SK-N-SH treated with all-trans-retinoic acid at 6 μM for 48 hours (cell line): ENCODE measurements around the gene PGM2.

ENCODE experiments used
- ATAC-seq: fragments of 200-7000 bp; cut with Tn5 transposase; 3 replicates; pipeline ENCODE4 v1.9.1; 2020; ENCODE audit warnings: mild to moderate bottlenecking, moderate library complexity
- ARNTL ChIP-seq: fragments of 450-650 bp; formaldehyde crosslinking; IDR thresholded peaks from 2 replicates; pipeline ENCODE4 v1.5.0; 2020; ENCODE audit warnings: low read depth, mild to moderate bottlenecking, moderate library complexity, borderline replicate concordance
- BACH2 ChIP-seq: fragments of 250-450 bp; sonication (Bioruptor Pico); IDR thresholded peaks from 2 replicates; pipeline ENCODE4 v1.9.0; 2021; ENCODE audit warnings: mild to moderate bottlenecking, borderline replicate concordance
- CREB5 ChIP-seq: fragments of 250-450 bp; sonication (Bioruptor Pico); IDR thresholded peaks from 2 replicates; pipeline ENCODE4 v1.5.1; 2020; ENCODE audit warnings: low read depth, mild to moderate bottlenecking, moderate library complexity
- CSDC2 ChIP-seq: fragments of 250-450 bp; sonication (Bioruptor Pico); IDR thresholded peaks from 2 replicates; pipeline ENCODE4 v1.5.0; 2020; ENCODE audit warnings: mild to moderate bottlenecking, moderate library complexity
- ESRRG ChIP-seq: fragments of 250-450 bp; sonication (Bioruptor Pico); IDR thresholded peaks from 2 replicates; pipeline ENCODE4 v1.6.1; 2021; ENCODE audit warnings: mild to moderate bottlenecking
- GLIS3 ChIP-seq: fragments of 250-450 bp; sonication (Bioruptor Pico); IDR thresholded peaks from 2 replicates; pipeline ENCODE4 v1.5.0; 2020; ENCODE audit warnings: mild to moderate bottlenecking, moderate library complexity
- ISL1 ChIP-seq: fragments of 250-450 bp; sonication (Bioruptor Pico); IDR thresholded peaks from 2 replicates; pipeline ENCODE4 v2.1.2; 2022; ENCODE audit warnings: mild to moderate bottlenecking, moderate library complexity
- OSR1 ChIP-seq: fragments of 250-450 bp; sonication (Bioruptor Pico); IDR thresholded peaks from 2 replicates; pipeline ENCODE4 v1.8.0; 2022; ENCODE audit warnings: moderate library complexity, mild to moderate bottlenecking, inconsistent platforms
- POU6F1 ChIP-seq: fragments of 250-450 bp; sonication (Bioruptor Pico); IDR thresholded peaks from 2 replicates; pipeline ENCODE4 v1.8.0; 2021; ENCODE audit warnings: low read depth, mild to moderate bottlenecking, moderate library complexity, borderline replicate concordance
- PPARA ChIP-seq: fragments of 250-450 bp; sonication (Bioruptor Pico); IDR thresholded peaks from 2 replicates; pipeline ENCODE4 v1.5.0; 2020; ENCODE audit warnings: mild to moderate bottlenecking, borderline replicate concordance
- RARB ChIP-seq: fragments of 250-450 bp; sonication (Bioruptor Pico); IDR thresholded peaks from 2 replicates; pipeline ENCODE4 v1.8.0; 2021; ENCODE audit warnings: mild to moderate bottlenecking, moderate library complexity
- SNAI2 ChIP-seq: fragments of 250-450 bp; sonication (Bioruptor Pico); IDR thresholded peaks from 2 replicates; pipeline ENCODE4 v1.5.0; 2020; ENCODE audit warnings: mild to moderate bottlenecking, moderate library complexity
- TCF4 ChIP-seq: fragments of 250-450 bp; sonication (Bioruptor Pico); IDR thresholded peaks from 2 replicates; pipeline ENCODE4 v1.8.0; 2021; ENCODE audit warnings: mild to moderate bottlenecking, moderate library complexity, borderline replicate concordance
- TOX ChIP-seq: fragments of 250-450 bp; sonication (Bioruptor Pico); IDR thresholded peaks from 2 replicates; pipeline ENCODE4 v1.8.0; 2021; ENCODE audit warnings: mild to moderate bottlenecking, moderate library complexity, borderline replicate concordance
- ZC3H10 ChIP-seq: fragments of 250-450 bp; sonication (Bioruptor Pico); IDR thresholded peaks from 2 replicates; pipeline ENCODE4 v1.5.1; 2021; ENCODE audit warnings: mild to moderate bottlenecking, moderate library complexity
- ZFP3 ChIP-seq: fragments of 250-450 bp; sonication (Bioruptor Pico); IDR thresholded peaks from 2 replicates; pipeline ENCODE4 v1.5.0; 2020; ENCODE audit warnings: mild to moderate bottlenecking, moderate library complexity
- ZFP30 ChIP-seq: fragments of 450-650 bp; formaldehyde crosslinking; IDR thresholded peaks from 2 replicates; pipeline ENCODE4 v1.5.0; 2022; ENCODE audit warnings: mild to moderate bottlenecking, moderate library complexity
- ZNF565 ChIP-seq: fragments of 450-650 bp; formaldehyde crosslinking; conservative IDR thresholded peaks from 2 replicates; pipeline ENCODE4 v1.5.0; 2020; ENCODE audit warnings: low read depth, mild to moderate bottlenecking, moderate library complexity
- ZNF70 ChIP-seq: fragments of 450-650 bp; formaldehyde crosslinking; IDR thresholded peaks from 2 replicates; pipeline ENCODE4 v1.5.0; 2020; ENCODE audit warnings: mild to moderate bottlenecking, moderate library complexity
- ZNF8 ChIP-seq: fragments of 450-650 bp; formaldehyde crosslinking; IDR thresholded peaks from 2 replicates; pipeline ENCODE4 v1.5.0; 2020; ENCODE audit warnings: mild to moderate bottlenecking, moderate library complexity
- TF ChIP-seq, protein P1 (sequence below): fragments of 250-450 bp; sonication (Bioruptor Pico); IDR thresholded peaks from 2 replicates; pipeline ENCODE4 v1.8.0; 2020; ENCODE audit warnings: mild to moderate bottlenecking, moderate library complexity, borderline replicate concordance
- TF ChIP-seq, protein P2 (sequence below): fragments of 250-450 bp; sonication (Bioruptor Pico); IDR thresholded peaks from 2 replicates; pipeline ENCODE4 v1.5.1; 2021; ENCODE audit warnings: mild to moderate bottlenecking, moderate library complexity

Gene PGM2

GRCh38 chr4:37879365-37879764, 52.9 kb downstream of the PGM2 start:
- no peak for ATAC-seq

GRCh38 chr4:37881811-37882210, 55.3 kb downstream of the PGM2 start:
- no peak for ATAC-seq
- TF ChIP-seq RARB (CRISPR knock-in tag): no peak

More at GRCh38 chr4:37879365-37879764, 52.9 kb downstream of the PGM2 start:
- TF ChIP-seq ZNF565: no peak
- no peak for TF ChIP-seq OSR1
- no peak for TF ChIP-seq CREB5 (CRISPR knock-in tag)
- TF ChIP-seq PPARA: no peak
- no peak for TF ChIP-seq CSDC2 (CRISPR knock-in tag)
- no peak for TF ChIP-seq ISL1 (CRISPR knock-in tag)
- TF ChIP-seq TOX (CRISPR knock-in tag): no peak
- TF ChIP-seq TCF4 (CRISPR knock-in tag): no peak
- no peak for TF ChIP-seq ZC3H10 (CRISPR knock-in tag)
- TF ChIP-seq, protein P1, sequence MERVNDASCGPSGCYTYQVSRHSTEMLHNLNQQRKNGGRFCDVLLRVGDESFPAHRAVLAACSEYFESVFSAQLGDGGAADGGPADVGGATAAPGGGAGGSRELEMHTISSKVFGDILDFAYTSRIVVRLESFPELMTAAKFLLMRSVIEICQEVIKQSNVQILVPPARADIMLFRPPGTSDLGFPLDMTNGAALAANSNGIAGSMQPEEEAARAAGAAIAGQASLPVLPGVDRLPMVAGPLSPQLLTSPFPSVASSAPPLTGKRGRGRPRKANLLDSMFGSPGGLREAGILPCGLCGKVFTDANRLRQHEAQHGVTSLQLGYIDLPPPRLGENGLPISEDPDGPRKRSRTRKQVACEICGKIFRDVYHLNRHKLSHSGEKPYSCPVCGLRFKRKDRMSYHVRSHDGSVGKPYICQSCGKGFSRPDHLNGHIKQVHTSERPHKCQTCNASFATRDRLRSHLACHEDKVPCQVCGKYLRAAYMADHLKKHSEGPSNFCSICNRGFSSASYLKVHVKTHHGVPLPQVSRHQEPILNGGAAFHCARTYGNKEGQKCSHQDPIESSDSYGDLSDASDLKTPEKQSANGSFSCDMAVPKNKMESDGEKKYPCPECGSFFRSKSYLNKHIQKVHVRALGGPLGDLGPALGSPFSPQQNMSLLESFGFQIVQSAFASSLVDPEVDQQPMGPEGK (CRISPR knock-in tag): no peak
- TF ChIP-seq ZFP3 (CRISPR knock-in tag): no peak
- no peak for TF ChIP-seq SNAI2 (CRISPR knock-in tag)
- TF ChIP-seq RARB (CRISPR knock-in tag): no peak
- TF ChIP-seq ARNTL (CRISPR knock-in tag): no peak
- TF ChIP-seq ESRRG: no peak
- no peak for TF ChIP-seq ZNF70 (CRISPR knock-in tag)

DNA sequence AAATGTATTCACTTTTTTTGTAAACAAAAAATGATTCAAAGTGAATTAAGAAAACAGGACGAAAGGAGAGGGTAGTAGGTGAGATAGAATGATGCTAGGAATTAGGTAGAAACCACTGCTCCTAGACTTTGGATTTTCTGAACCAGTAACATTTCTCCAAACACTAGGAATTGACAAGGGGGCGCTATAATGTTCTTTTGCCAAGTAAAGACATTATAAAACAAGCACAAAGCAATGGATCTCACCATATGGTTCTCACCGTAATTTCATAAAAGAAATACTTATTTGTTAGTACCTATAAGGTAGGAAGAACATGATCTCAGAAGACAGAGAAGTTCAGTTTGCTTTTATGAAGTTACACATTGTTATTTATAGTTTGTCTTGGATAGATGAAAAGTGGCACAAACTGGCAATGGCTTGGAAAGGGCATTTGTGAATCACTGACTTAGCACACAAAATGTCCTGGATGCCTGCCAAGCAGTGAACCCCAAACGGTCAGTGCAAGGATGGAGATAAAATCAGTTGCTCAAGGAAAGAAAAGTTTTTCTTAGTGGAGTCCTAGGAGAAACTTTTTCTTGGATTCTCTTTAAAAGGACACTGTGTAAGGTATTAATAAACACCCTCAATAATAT, 56.3 kb downstream of the PGM2 start:
- ATAC-seq: no peak
- TF ChIP-seq OSR1 (no peak), PPARA (no peak), SNAI2 (CRISPR knock-in tag) (no peak), RARB (CRISPR knock-in tag) (no peak), TCF4 (CRISPR knock-in tag) (no peak), ISL1 (CRISPR knock-in tag) (no peak)
- TF ChIP-seq, protein P2, sequence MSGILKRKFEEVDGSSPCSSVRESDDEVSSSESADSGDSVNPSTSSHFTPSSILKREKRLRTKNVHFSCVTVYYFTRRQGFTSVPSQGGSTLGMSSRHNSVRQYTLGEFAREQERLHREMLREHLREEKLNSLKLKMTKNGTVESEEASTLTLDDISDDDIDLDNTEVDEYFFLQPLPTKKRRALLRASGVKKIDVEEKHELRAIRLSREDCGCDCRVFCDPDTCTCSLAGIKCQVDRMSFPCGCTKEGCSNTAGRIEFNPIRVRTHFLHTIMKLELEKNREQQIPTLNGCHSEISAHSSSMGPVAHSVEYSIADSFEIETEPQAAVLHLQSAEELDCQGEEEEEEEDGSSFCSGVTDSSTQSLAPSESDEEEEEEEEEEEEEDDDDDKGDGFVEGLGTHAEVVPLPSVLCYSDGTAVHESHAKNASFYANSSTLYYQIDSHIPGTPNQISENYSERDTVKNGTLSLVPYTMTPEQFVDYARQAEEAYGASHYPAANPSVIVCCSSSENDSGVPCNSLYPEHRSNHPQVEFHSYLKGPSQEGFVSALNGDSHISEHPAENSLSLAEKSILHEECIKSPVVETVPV (CRISPR knock-in tag): no peak

- ATAC-seq: no peak
- TF ChIP-seq SNAI2 (CRISPR knock-in tag) (no peak), ZFP3 (CRISPR knock-in tag) (no peak), CSDC2 (CRISPR knock-in tag) (no peak), TCF4 (CRISPR knock-in tag) (no peak), ZNF8 (CRISPR knock-in tag) (no peak), ZNF565 (no peak), ESRRG (no peak), PPARA (no peak), BACH2 (CRISPR knock-in tag) (no peak), ZNF70 (CRISPR knock-in tag) (no peak), ZFP30 (CRISPR knock-in tag) (no peak)
- TF ChIP-seq, protein P2 (CRISPR knock-in tag): no peak
Measured at GRCh38 chr4:37884855-37885487, 58.5 kb downstream of the PGM2 start.

GRCh38 chr4:37885496-37885895, 59.0 kb downstream of the PGM2 start:
- no peak for TF ChIP-seq OSR1
- no peak for TF ChIP-seq GLIS3 (CRISPR knock-in tag)
- TF ChIP-seq POU6F1 (CRISPR knock-in tag): no peak
- no peak for TF ChIP-seq ZNF8 (CRISPR knock-in tag)
- no peak for TF ChIP-seq BACH2 (CRISPR knock-in tag)
- no peak for TF ChIP-seq CREB5 (CRISPR knock-in tag)
- no peak for TF ChIP-seq TCF4 (CRISPR knock-in tag)
- no peak for TF ChIP-seq ARNTL (CRISPR knock-in tag)
- ATAC-seq: no peak
